GM12801 (cell line): ENCODE measurements around the gene ACOX3.

ENCODE experiments used
- CTCF ChIP-seq: IDR thresholded peaks from one replicate; pipeline ENCODE4 v1.5.1; 2011; ENCODE audit warnings: control low read depth; ENCODE audit not compliant: insufficient read length; ENCODE audit errors: extremely low read depth

The ACOX3 gene

DNA sequence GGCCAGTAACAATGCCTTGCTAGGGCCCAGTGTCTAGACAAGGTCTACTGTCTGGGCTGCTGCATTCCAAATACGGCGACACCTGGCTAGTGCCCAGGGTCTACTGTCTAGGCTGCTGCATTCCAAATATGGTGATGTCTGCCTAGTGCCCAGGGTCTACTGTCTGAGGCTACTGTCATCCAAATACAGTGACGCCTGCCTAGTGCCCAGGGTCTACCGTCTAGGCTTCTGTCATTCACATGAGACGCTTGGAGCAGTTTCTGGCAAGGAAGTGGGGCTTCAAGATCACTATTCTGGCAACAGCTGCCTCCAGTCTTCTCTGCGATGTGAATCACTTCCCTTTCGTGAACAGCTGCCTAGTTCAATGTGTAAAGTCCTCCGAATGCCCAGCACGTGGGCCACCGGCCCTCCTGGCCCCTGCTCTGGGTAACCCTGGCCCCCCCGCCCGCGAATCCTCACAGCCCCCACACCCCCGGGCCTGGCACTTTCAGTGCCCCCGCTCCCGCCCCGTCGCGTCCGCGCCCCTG lies 12.7 kb downstream of the ACOX3 start:
- no peak for TF ChIP-seq CTCF

- TF ChIP-seq CTCF, result no peak
Observed at GRCh38 chr4:8427262-8427661, 13.3 kb downstream of the ACOX3 start.

DNA sequence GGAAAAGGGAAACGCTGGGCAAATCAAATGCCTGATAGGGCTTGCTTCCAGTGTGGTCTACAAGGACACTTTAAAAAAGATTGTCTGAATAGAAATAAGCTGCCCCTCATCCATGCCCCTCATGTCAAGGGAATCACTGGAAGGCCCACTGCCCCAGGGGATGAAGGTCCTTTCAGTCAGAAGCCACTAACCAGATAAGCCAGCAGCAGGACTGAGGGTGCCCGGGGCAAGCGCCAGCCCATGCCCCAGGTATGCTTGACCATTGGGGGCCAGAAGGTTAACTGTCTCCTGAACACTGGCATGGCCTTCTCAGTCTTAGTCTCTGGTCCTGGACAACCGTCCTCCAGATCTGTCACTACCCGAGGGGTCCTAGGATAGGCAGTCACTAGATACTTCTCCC lies 17.7 kb downstream of the ACOX3 start:
- TF ChIP-seq CTCF, result no peak

DNA sequence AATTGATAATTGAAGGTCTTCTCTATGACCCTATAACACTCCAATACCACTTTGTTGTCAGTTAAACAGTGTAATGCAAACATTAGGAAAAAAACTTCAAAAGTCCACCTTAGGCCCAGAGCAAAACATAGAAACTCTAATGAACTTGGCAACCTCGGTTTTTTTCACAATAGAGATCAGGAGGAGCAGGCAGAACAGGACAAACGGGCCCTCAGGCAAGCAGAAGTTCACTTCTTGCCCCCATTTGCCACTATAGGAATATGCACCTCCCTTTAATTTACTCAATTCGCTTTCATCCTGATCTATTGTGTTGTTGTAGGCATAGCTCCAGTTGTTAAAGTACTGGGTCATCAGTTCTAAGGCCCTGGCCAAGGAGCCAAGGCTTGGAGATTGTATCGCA lies 18.2 kb downstream of the ACOX3 start:
- no peak for TF ChIP-seq CTCF

- no peak for TF ChIP-seq CTCF
Observed at GRCh38 chr4:8419222-8420041, 21.1 kb downstream of the ACOX3 start.

- no peak for TF ChIP-seq CTCF
Observed at GRCh38 chr4:8417071-8417614, 23.4 kb downstream of the ACOX3 start.

- no peak for TF ChIP-seq CTCF
Observed at GRCh38 chr4:8414377-8414776, 26.1 kb downstream of the ACOX3 start.
